ENCODE results near the gene BHLHE40. TPM values are rescaled to one million over a fixed set of nuclear protein-coding genes. Genes with fewer than 3 reads are reported as not detected.

Gene BHLHE40
- total and polyA plus RNA-seq, 2 of the 13 experiments (the other 11 are each of a cell fraction or from before 2014, with no cell fraction given): 1.8 to 51.0 TPM

GRCh38 chr3:5022187-5022965 is 43.1 kb downstream of the BHLHE40 start:
- Histone ChIP-seq H4K20me1 (ENCODE audit: insufficient read depth, low read length) (no peaks in the 10 kb centered on the region), H3K36me3 (replicated peaks in 1 of 2; ENCODE audit: control insufficient read depth in 1 of 2, insufficient read depth in 2 of 2, low read length in 2 of 2) (no peaks in the 10 kb centered on the region), H3K79me2 (ENCODE audit: insufficient read depth, low read length) (no peaks in the 10 kb centered on the region), H3K4me1 (ENCODE audit: insufficient read depth, low read length) (peaks cover 57% of the 10 kb centered on the region), H3K27ac (ENCODE audit: extremely low read length, insufficient read depth, low read length) (no peak overlapping the region), H3K9me3 (ENCODE audit: low read length) (no peaks in the 10 kb centered on the region), H3K4me3 (replicated peaks in 1 of 3; ENCODE audit: insufficient read depth in 1 of 3, low read depth in 2 of 3, low read length in 3 of 3) (no peak overlapping the region), H2AFZ (ENCODE audit: low read length) (no peak overlapping the region), H3K9ac (ENCODE audit: insufficient read depth, low read depth, low read length) (no peak overlapping the region), H3K4me2 (ENCODE audit: low read depth, low read length) (peak overlapping the region; percentile 25; the same call in 1 of the 2 replicates), H3K27me3 (ENCODE audit: control insufficient read depth in 1 of 2, insufficient read depth in 2 of 2, low read length in 2 of 2) (no peaks in the 10 kb centered on the region; a peak in 1 of 5 replicates)
- WGBS (ENCODE audit: low lambda C conversion rate): 38% methylated on average over 6 of the region's 6 CpGs
- CTCF ChIA-PET (ENCODE audit: low intra/inter-chr PET ratio, low total read pairs): no interaction called here
- peak; percentile 56 for DNase-seq (ENCODE audit: low spot score)
- intact Hi-C loops (cut with micrococcal nuclease; ENCODE audit: unreplicated experiment): no loop called here
- ATAC-seq: no peak
- in situ Hi-C loops (cut with HindIII; ENCODE audit: extremely low pct_ligation_motif_present, low pct_unique_long_range_greater_than_20kb): no loop called here
- BruUV-seq (replicated peaks): no TSS peak
- no peak for FAIRE-seq
- POLR2A ChIA-PET: interaction anchor here (1.2 kb wide), 2 partner anchors 34 to 43 kb away, joined by 3 read pairs; partner anchors contain the start of gene BHLHE40
- no peak for TF ChIP-seq REPIN1 (CRISPR knock-in tag; IDR thresholded peaks at IDR 0.05; ENCODE audit: borderline replicate concordance, low read depth)
- TF ChIP-seq, protein P1, sequence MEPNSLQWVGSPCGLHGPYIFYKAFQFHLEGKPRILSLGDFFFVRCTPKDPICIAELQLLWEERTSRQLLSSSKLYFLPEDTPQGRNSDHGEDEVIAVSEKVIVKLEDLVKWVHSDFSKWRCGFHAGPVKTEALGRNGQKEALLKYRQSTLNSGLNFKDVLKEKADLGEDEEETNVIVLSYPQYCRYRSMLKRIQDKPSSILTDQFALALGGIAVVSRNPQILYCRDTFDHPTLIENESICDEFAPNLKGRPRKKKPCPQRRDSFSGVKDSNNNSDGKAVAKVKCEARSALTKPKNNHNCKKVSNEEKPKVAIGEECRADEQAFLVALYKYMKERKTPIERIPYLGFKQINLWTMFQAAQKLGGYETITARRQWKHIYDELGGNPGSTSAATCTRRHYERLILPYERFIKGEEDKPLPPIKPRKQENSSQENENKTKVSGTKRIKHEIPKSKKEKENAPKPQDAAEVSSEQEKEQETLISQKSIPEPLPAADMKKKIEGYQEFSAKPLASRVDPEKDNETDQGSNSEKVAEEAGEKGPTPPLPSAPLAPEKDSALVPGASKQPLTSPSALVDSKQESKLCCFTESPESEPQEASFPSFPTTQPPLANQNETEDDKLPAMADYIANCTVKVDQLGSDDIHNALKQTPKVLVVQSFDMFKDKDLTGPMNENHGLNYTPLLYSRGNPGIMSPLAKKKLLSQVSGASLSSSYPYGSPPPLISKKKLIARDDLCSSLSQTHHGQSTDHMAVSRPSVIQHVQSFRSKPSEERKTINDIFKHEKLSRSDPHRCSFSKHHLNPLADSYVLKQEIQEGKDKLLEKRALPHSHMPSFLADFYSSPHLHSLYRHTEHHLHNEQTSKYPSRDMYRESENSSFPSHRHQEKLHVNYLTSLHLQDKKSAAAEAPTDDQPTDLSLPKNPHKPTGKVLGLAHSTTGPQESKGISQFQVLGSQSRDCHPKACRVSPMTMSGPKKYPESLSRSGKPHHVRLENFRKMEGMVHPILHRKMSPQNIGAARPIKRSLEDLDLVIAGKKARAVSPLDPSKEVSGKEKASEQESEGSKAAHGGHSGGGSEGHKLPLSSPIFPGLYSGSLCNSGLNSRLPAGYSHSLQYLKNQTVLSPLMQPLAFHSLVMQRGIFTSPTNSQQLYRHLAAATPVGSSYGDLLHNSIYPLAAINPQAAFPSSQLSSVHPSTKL (CRISPR knock-in tag; IDR thresholded peaks at IDR 0.05): peak; percentile 42
- no peak for TF ChIP-seq ATF2 (CRISPR knock-in tag; IDR thresholded peaks at IDR 0.05)
- no peak for TF ChIP-seq EHMT2 (IDR thresholded peaks at IDR 0.05; ENCODE audit: borderline replicate concordance, low read depth, low read length)
- TF ChIP-seq, protein P2, sequence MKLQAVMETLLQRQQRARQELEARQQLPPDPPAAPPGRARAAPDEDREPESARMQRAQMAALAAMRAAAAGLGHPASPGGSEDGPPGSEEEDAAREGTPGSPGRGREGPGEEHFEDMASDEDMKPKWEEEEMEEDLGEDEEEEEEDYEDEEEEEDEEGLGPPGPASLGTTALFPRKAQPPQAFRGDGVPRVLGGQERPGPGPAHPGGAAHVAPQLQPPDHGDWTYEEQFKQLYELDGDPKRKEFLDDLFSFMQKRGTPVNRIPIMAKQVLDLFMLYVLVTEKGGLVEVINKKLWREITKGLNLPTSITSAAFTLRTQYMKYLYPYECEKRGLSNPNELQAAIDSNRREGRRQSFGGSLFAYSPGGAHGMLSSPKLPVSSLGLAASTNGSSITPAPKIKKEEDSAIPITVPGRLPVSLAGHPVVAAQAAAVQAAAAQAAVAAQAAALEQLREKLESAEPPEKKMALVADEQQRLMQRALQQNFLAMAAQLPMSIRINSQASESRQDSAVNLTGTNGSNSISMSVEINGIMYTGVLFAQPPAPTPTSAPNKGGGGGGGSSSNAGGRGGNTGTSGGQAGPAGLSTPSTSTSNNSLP (IDR thresholded peaks at IDR 0.05; ENCODE audit: low read depth, low read length): no peak
- no peak for TF ChIP-seq ELF4 (CRISPR knock-in tag; IDR thresholded peaks at IDR 0.05; ENCODE audit: borderline replicate concordance)
- TF ChIP-seq CREB1 (IDR thresholded peaks at IDR 0.05): no peak
- TF ChIP-seq CREB1 (CRISPR knock-in tag; IDR thresholded peaks at IDR 0.05): 0 out of 2 replicates have a peak, but pooled peaks have one; percentile 8
- TF ChIP-seq TARDBP (CRISPR knock-in tag; IDR thresholded peaks at IDR 0.05): no peak
- no peak for TF ChIP-seq ZNF574 (CRISPR knock-in tag; IDR thresholded peaks at IDR 0.05)
- TF ChIP-seq RCOR2 (CRISPR knock-in tag; IDR thresholded peaks at IDR 0.05): no peak
- TF ChIP-seq ZNF121 (CRISPR knock-in tag; IDR thresholded peaks at IDR 0.05): no peak
